HT-29 (cell line): ENCODE results near the gene CDC42BPG. TPM values are rescaled to one million over a fixed set of nuclear protein-coding genes. Genes with fewer than 3 reads are reported as not detected.

Experiments
- DNase-seq: peaks from one replicate; pipeline ENCODE4 v3.0.0-alpha.2; 2015; ENCODE audit warnings: low spot score
- total RNA-seq: library from RNA; depleted of rRNA; stranded (reverse); fragments of >200 nt; shearing (Covaris generic); gene quantifications from 2 replicates; pipeline ENCODE4 v1.2.3, GENCODE V29; 2014

The CDC42BPG gene
- total RNA-seq, 1 experiment from 2014 or later: 24.7 TPM

DNA sequence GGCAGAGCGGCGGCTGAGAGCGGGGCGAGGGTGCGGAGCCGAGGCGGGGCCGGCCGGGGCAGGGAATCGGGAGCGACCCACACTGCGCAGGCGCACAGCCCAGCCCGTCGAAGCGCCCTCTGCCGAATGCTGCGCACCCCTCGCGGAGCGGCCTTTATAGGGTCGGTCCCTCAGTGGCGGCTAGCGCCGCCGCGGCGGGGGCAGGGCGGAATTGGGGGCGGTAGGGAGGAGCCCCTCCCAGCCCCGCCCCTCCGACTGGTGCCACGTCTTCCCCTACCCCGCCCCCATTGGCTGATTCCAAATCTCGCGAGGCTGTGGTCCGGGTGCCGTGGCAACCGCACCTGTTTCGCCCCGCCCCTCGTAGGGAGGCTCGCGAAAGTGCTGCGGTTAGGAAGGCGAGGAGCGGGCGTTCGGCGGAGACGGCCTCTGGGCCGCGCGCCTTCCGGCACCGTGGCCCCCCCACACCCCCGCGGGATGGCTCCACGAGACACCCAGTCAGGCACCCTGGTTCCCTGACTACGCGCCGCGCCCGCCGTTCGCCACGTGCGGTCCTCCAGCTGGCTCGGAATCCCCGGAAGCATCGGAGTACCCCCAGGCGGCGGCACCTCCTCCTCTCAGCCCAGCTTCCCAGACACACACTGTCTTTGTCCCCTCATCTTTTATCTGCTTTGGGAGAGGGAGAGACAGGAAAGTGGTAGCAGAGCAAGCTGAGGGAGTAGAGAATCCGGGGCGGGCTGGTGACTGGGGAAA, 34.2 kb upstream of the CDC42BPG start, which contains the start of gene EHD1:
TSS of gene EHD1 (minus strand) at position 128 of the 750 bp plus-strand sequence. CDS start 157 bp downstream, outside the sequence.
- DNase-seq: peak; percentile 100

- no peak for DNase-seq
Measured at GRCh38 chr11:64878223-64878493, 33.7 kb upstream of the CDC42BPG start.

- peak; percentile 45 for DNase-seq
Measured at GRCh38 chr11:64877390-64878222, 33.2 kb upstream of the CDC42BPG start.

DNA sequence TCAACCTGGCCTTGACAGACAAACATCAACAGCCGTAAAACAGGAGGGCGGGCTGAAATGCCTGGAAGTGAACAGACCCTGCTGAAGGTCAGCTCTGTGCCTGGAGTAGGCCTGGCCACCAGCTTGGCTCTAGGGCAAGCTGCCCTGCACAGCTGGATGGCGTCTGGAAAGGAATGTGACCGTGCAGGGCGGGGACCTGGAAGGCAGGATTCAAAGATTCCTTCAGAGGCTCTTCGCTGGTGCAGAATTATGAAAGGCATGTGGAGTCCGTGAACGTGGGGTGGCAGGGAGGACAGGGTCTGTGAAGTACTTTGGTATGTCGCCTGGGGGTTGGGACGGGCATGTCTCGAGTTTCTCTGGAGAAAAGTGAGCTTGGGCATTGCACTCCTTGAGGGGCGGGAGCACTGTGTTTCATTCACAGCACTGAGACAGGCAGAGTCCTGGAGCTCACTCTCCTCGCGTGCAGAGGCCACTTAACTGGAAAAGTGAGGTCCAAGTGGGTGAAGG, 32.4 kb upstream of the CDC42BPG start:
- peak; percentile 84 for DNase-seq

DNA sequence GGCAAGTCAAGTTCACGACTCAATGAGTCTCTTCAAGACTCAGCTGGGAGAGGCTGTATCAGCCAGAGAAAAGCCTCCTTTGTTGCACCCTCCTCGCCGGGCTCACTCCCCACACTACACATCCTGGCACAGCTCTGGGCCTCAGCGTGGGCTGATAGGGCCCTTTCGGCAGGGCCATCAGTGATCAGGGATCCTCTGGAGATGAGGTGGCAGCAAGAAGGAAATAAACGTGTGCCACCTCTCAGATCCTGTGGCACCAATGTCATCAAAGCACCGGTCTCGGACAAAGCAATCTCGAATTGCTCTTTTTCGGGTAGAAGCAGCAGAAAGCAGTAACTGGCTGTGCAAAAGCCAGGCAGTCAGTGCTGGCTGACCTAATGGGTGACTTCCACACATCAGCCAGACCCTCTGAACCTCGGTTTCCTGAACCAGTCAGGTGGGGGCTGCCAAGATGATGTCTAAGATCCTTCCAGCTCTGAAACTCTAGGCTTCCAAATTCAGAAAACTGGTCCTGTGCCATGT, 31.8 kb upstream of the CDC42BPG start:
- no peak for DNase-seq

- DNase-seq: no peak
Measured at GRCh38 chr11:64875369-64876228, 31.1 kb upstream of the CDC42BPG start.

GRCh38 chr11:64874308-64875240, 30.1 kb upstream of the CDC42BPG start:
- DNase-seq: no peak

GRCh38 chr11:64872790-64873488, 28.5 kb upstream of the CDC42BPG start:
- no peak for DNase-seq

GRCh38 chr11:64871492-64871891, 27.0 kb upstream of the CDC42BPG start:
- DNase-seq: no peak

DNA sequence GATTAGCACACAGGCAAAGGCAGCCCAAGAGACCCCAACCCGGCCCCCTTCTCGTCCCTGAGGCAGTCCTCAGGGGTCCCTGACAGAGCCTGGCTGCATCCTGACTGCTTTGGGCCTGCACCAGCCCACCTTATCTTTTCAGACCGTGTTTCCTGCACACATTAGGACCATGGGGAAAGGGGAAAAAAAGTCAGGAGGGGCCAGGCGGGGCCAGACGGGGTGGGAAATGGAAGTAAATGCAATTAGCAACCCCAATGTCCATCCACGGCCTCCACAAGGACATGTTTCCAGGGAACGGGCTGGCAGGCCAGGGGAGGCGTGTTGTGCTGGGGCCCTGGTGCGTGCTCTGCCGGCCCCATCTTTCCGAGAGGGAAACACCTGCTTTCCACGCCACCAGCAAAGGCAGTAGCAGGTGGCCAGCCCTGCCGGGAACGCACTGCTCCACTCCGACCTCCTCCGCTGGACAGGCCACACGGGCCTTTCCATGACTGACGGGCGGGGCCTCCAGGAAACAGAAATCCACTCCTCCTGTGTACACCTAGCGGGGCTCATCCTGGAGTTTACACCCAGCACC, 26.5 kb upstream of the CDC42BPG start:
- no peak for DNase-seq

- DNase-seq: no peak
Measured at GRCh38 chr11:64870176-64870892, 25.9 kb upstream of the CDC42BPG start.

DNA sequence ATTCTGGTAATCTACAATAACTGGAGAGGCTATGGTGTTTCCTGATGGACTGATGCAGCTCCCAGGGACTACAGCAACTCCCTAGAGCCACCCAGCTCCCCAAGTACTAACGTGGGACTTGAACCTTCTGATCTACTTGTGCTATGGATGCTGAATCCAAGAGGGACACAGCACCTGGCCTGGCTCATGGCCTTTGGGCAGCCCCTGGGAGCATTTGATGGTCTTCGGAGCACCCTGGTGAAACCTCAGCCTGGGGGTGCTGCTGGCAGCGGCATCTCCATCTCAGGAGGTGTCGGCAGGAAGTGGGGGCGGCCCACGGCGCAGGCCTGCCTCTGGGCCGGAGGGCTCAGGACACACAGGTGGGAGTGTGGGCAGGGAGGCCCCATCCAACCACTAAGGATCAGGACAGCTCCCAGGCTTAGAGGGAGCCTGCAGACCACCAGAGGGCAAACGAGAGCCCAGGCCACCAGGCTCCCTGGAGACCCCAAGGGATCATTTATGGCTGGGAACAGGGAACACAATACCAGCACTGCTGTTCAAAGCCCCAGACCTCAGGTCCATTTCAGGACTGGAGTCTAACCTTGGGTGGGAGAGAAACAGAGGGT, 25.2 kb upstream of the CDC42BPG start:
- no peak for DNase-seq

- DNase-seq: no peak
Measured at GRCh38 chr11:64868904-64869570, 24.6 kb upstream of the CDC42BPG start.

DNA sequence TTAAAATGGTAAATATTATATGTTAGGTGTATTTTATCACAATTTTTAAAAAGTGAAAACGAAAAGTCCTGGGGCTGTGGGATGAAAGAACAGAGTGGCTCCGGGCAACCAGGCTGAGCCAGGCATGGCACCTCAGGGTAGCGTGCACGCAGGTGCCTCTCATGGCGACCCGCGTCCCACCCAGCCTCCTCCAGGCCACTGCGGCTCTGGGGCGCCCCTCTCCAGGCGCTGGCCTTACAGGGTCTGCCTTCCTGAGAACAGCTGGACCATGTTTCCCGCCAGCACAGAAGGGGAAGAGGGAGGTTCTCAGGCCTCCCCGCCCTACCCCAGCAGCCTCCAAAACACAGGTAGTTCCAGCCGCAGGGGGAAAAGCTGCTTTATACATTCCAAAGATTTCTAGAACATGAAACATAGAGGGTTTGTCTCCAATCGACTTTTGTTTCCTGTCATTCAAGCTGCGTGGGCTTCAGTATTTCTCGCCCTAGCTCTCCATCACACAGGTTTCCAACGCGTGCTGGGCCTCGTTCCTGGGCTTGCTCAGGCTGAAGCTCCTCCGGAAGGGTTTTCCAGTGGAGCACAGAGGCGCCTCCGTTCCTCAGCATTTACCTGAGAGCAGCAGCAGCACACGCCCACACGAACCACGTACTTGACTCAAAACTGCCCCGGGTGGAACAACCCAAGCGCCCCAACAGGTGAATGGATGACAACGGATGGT, 23.5 kb upstream of the CDC42BPG start:
- DNase-seq: no peak

DNA sequence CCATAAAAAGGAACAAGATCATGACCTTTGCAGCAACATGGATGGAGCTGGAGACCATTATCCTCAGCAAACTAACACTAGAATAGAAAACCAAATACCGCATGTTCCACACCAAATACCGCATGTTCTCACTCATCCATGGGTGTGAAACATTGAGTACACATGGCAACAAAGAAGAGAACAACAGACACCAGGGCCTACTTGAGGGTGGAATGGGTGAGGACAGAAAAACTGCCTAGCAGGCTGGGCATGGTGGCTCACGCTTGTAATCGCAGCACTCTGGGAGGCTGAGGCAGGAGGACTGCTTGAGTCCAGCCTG, 21.7 kb upstream of the CDC42BPG start:
- no peak for DNase-seq

GRCh38 chr11:64865286-64866172, 21.1 kb upstream of the CDC42BPG start:
- DNase-seq: no peak
